ENCODE results near the gene VAC14.

DNA sequence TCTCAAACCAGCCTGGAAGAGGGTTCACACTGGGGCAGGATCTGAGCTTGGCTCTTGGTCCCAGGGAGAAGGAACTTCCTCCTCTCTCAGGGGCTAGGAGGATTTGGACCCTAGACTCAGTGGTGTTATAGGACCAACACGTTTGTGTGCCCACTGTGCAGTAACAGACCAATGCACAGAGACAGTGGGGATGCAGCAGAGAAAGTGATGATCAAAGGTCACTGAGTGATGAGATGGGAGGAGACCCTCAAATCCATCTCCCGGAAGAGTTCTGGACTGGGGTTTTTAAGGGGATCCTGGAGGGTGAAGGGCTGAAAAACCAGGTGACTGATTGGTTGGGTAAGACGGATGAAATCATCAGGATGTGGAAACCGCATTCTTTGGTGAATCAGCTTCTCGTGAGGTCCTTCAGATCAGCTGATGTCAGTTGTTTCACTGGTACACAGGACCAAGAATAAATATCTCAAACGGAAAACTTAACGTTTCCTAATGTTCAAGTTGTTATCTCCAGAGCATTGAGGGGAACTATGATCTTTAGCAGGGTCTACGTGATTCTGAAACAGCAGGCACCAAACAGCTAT, 3.3 kb upstream of the VAC14 start:
- TF ChIP-seq, protein P1, sequence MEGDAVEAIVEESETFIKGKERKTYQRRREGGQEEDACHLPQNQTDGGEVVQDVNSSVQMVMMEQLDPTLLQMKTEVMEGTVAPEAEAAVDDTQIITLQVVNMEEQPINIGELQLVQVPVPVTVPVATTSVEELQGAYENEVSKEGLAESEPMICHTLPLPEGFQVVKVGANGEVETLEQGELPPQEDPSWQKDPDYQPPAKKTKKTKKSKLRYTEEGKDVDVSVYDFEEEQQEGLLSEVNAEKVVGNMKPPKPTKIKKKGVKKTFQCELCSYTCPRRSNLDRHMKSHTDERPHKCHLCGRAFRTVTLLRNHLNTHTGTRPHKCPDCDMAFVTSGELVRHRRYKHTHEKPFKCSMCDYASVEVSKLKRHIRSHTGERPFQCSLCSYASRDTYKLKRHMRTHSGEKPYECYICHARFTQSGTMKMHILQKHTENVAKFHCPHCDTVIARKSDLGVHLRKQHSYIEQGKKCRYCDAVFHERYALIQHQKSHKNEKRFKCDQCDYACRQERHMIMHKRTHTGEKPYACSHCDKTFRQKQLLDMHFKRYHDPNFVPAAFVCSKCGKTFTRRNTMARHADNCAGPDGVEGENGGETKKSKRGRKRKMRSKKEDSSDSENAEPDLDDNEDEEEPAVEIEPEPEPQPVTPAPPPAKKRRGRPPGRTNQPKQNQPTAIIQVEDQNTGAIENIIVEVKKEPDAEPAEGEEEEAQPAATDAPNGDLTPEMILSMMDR (IDR thresholded peaks at IDR 0.05): no peak
- TF ChIP-seq POLR2A (IDR thresholded peaks at IDR 0.05): no peak

Data from esophagus squamous epithelium (tissue), 4 donors.